Measurements from ENCODE around the gene AK1.

DNA sequence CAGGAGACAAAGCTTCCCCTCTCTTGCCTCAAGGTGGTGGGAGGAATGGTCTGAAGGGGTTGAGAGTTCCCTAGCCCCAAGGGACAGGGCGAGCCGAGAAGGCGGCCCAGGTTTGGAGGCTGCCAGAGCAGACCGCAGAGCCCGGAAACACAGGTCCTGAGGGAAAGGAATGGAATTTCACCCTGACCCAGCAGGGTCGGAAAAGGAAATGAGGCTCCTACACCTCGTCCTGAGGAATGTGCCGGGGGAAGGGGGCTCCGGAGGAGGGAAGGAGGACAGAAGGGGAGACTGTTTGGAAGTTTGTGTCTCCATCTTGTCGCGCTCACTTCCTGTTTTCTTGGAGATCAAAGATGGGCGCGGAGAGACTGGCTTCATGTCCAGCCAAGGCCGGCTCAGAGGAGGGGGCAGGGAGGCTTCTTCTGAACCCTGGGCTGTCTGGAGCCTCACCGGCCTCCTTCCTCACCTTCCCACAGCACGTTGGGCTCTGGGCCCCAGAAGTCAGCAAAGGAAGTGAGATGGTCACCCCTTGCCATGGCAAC is 32.6 kb downstream of the AK1 start:
- no peak for TF ChIP-seq POLR2AphosphoS5 (IDR thresholded peaks at IDR 0.05; ENCODE audit: low read depth)
- TF ChIP-seq, protein P1, sequence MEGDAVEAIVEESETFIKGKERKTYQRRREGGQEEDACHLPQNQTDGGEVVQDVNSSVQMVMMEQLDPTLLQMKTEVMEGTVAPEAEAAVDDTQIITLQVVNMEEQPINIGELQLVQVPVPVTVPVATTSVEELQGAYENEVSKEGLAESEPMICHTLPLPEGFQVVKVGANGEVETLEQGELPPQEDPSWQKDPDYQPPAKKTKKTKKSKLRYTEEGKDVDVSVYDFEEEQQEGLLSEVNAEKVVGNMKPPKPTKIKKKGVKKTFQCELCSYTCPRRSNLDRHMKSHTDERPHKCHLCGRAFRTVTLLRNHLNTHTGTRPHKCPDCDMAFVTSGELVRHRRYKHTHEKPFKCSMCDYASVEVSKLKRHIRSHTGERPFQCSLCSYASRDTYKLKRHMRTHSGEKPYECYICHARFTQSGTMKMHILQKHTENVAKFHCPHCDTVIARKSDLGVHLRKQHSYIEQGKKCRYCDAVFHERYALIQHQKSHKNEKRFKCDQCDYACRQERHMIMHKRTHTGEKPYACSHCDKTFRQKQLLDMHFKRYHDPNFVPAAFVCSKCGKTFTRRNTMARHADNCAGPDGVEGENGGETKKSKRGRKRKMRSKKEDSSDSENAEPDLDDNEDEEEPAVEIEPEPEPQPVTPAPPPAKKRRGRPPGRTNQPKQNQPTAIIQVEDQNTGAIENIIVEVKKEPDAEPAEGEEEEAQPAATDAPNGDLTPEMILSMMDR (conservative IDR thresholded peaks at IDR 0.05; ENCODE audit: low read depth in 2 of 2) = no peak
- TF ChIP-seq, protein P2, sequence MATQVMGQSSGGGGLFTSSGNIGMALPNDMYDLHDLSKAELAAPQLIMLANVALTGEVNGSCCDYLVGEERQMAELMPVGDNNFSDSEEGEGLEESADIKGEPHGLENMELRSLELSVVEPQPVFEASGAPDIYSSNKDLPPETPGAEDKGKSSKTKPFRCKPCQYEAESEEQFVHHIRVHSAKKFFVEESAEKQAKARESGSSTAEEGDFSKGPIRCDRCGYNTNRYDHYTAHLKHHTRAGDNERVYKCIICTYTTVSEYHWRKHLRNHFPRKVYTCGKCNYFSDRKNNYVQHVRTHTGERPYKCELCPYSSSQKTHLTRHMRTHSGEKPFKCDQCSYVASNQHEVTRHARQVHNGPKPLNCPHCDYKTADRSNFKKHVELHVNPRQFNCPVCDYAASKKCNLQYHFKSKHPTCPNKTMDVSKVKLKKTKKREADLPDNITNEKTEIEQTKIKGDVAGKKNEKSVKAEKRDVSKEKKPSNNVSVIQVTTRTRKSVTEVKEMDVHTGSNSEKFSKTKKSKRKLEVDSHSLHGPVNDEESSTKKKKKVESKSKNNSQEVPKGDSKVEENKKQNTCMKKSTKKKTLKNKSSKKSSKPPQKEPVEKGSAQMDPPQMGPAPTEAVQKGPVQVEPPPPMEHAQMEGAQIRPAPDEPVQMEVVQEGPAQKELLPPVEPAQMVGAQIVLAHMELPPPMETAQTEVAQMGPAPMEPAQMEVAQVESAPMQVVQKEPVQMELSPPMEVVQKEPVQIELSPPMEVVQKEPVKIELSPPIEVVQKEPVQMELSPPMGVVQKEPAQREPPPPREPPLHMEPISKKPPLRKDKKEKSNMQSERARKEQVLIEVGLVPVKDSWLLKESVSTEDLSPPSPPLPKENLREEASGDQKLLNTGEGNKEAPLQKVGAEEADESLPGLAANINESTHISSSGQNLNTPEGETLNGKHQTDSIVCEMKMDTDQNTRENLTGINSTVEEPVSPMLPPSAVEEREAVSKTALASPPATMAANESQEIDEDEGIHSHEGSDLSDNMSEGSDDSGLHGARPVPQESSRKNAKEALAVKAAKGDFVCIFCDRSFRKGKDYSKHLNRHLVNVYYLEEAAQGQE (IDR thresholded peaks at IDR 0.05; ENCODE audit: unreplicated experiment) = no peak
- TF ChIP-seq, protein P3, sequence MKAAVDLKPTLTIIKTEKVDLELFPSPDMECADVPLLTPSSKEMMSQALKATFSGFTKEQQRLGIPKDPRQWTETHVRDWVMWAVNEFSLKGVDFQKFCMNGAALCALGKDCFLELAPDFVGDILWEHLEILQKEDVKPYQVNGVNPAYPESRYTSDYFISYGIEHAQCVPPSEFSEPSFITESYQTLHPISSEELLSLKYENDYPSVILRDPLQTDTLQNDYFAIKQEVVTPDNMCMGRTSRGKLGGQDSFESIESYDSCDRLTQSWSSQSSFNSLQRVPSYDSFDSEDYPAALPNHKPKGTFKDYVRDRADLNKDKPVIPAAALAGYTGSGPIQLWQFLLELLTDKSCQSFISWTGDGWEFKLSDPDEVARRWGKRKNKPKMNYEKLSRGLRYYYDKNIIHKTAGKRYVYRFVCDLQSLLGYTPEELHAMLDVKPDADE (IDR thresholded peaks at IDR 0.05) = no peak
- no peak for TF ChIP-seq EZH2phosphoT487 (IDR thresholded peaks at IDR 0.05; ENCODE audit: unreplicated experiment)
- no peak for TF ChIP-seq NANOG (IDR thresholded peaks at IDR 0.05; ENCODE audit: borderline replicate concordance)
- no peak for TF ChIP-seq CREB1 (CRISPR knock-in tag; IDR thresholded peaks at IDR 0.05; ENCODE audit: low read depth)

All from GM23338 (cell line).